GM18951 (cell line): ENCODE data around the gene KIF18A.
"Not testable (repeated sequence)": the region's sequence is repeated elsewhere in the genome, so short reads cannot be mapped to it uniquely, and the experiment has no call there.

ENCODE experiments used
- POLR2A ChIP-seq: IDR thresholded peaks from 4 replicates; pipeline ENCODE4 v1.6.1; 2011; ENCODE audit warnings: mild to moderate bottlenecking; ENCODE audit not compliant: insufficient read length, insufficient read depth; ENCODE audit errors: extremely low read depth
- in situ Hi-C: fragments of 300-500 bp; cut with MboI; formaldehyde crosslinking; loops from one replicate; pipeline ENCODE4 v1.12.0; 2022; ENCODE audit warnings: low sequenced_read_pairs, mixed read lengths, inconsistent platforms; ENCODE audit not compliant: unreplicated experiment

Gene KIF18A

DNA sequence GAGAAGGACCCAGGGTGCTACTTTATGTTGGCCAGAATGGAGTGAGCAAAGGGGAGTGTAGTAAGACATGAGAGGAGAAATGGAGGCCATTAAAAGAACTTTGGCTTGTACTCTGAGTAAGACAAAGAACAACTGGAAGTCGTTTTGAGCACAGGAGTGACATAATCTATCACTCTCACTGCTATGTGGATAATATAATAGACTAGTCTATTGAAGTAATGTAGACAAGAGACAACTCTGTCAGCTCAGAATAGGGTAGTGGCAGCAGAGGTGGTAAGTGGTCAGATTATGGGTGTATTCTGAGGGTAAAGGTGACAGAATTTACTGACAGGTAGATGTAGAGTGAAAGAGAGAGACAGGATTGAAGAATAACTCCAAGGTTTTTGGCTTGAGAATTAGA, 8.2 kb downstream of the KIF18A start:
- TF ChIP-seq POLR2A: no peak
- in situ Hi-C loops: no loop called here

GRCh38 chr11:28098257-28098656, 9.7 kb downstream of the KIF18A start:
- in situ Hi-C loops: no loop called here
- no peak for TF ChIP-seq POLR2A

GRCh38 chr11:28092786-28093185, 15.2 kb downstream of the KIF18A start:
- no peak for TF ChIP-seq POLR2A
- in situ Hi-C loops: no loop called here

- no peak for TF ChIP-seq POLR2A
- in situ Hi-C loops: no loop called here
These were observed 17.8 kb downstream of the KIF18A start for GRCh38 chr11:28090052-28090749.

DNA sequence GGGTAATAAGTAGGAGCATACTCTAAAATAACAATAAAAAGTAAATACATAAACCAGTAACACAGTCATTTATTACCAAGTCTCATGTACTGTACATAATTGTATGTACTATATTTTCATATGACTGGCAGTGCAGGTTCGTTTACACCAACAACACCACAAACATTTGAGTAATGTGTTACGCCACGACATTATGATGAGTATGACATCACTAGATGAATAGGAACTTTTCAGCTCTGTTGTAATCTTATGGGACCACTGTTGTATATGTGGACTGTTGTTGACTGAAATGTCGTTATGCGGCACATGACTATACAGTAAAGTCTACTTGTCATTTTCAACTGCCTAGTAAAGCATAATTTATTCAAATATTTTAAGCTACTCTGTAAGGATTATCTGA, 18.6 kb downstream of the KIF18A start:
- no peak for TF ChIP-seq POLR2A
- in situ Hi-C loops: no loop called here

- in situ Hi-C loops: not testable (repeated sequence)
These were observed 20.3 kb downstream of the KIF18A start for GRCh38 chr11:28087693-28088092.

DNA sequence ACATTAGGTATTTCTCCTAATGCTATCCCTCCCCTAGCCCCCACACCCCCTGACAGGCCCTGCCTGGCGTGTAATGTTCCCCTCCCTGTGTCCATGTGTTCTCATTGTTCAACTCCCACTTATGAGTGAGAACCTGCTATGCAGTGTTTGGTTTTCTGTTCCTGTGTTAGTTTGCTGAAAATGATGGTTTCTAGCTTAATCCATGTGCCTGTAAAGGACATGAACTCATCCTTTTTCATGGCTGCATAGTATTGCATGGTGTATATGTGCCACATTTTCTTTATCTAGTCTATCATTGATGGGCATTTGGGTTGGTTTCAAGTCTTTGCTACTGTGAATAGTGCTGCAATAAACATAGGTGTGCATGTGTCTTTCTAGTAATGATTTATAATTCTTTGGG, 20.8 kb downstream of the KIF18A start:
- in situ Hi-C loops: not testable (repeated sequence)

DNA sequence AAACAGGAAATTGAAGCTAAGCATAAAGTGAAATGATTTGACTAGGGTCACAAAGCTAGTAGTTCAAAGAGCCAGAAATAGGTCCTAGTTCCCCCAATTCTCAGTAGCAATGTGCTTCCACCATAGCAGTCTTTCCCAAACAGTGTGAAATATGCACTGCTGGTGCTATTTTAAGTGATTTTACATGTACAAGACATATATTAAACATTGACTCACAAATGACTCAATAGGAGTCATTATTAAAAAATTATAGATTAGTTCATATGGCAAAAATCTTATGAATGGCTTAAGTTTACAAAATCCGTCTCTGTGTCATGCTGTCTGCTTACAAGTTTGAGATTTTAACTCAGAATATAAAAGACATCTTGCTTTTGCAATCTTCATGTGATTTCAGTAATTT, 21.4 kb downstream of the KIF18A start:
- TF ChIP-seq POLR2A: no peak
- in situ Hi-C loops: no loop called here

- no peak for TF ChIP-seq POLR2A
These were observed 24.8 kb downstream of the KIF18A start for GRCh38 chr11:28083118-28083517.

GRCh38 chr11:28077521-28077920, 30.4 kb downstream of the KIF18A start:
- no peak for TF ChIP-seq POLR2A
- in situ Hi-C loops: no loop called here

More at GRCh38 chr11:28083118-28083517, 24.8 kb downstream of the KIF18A start:
- in situ Hi-C loops: no loop called here

- in situ Hi-C loops: no loop called here
- TF ChIP-seq POLR2A: no peak
These were observed 35.6 kb downstream of the KIF18A start for GRCh38 chr11:28072321-28072720.

GRCh38 chr11:28071305-28071704, 36.7 kb downstream of the KIF18A start:
- in situ Hi-C loops: no loop called here

GRCh38 chr11:28058333-28058732, 49.6 kb downstream of the KIF18A start:
- no peak for TF ChIP-seq POLR2A
- in situ Hi-C loops: no loop called here

More at GRCh38 chr11:28071305-28071704, 36.7 kb downstream of the KIF18A start:
- TF ChIP-seq POLR2A: no peak

DNA sequence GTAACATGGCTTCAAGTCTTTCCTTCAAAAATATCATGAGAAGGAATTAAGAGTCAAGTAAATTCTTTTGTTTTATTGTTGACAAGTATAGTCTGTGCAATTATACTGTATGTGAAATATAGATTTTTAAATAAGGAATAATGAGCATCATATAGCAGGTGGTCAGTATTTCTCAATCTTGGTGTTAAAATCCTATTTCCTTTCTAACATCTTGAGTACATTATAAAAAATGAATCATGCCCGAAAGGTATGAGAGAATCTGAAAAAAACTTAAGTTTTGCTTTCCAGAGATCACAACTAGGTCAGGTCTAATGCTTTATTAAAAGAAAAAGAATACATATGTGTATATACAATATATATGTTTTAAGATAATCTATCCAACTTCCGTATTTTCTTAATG, 53.1 kb downstream of the KIF18A start:
- TF ChIP-seq POLR2A: no peak
- in situ Hi-C loops: no loop called here
